Transverse colon (tissue), 4 donors: ENCODE data around the gene WDR74.
"Not testable (repeated sequence)": the region's sequence is repeated elsewhere in the genome, so short reads cannot be mapped to it uniquely, and the experiment has no call there.

ENCODE experiments used
- CTCF ChIP-seq, 5 experiments: fragments of 200-600 bp in 3 of 5; fragments of 450-650 bp in 2 of 5; sonication (generic) in 3 of 5; IDR thresholded peaks; 1 replicate in 2 of 5; 2 replicates in 3 of 5; pipeline ENCODE4 v1.5.1; 2016 to 2017; ENCODE audit warnings: antibody characterized with exemption in 5 of 5, inconsistent platforms in 3 of 5, mild to moderate bottlenecking in 2 of 5, moderate library complexity in 1 of 5
- POLR2A ChIP-seq: fragments of 450-650 bp; IDR thresholded peaks from one replicate; pipeline ENCODE4 v1.6.1; 2016; ENCODE audit warnings: antibody characterized with exemption, mild to moderate bottlenecking, moderate library complexity
- POLR2AphosphoS5 ChIP-seq, 3 donors: sonication (generic); formaldehyde crosslinking; IDR thresholded peaks; one replicate each; pipeline ENCODE4 v1.6.1; 2016; ENCODE audit warnings: antibody characterized with exemption in 3 of 3

DNA sequence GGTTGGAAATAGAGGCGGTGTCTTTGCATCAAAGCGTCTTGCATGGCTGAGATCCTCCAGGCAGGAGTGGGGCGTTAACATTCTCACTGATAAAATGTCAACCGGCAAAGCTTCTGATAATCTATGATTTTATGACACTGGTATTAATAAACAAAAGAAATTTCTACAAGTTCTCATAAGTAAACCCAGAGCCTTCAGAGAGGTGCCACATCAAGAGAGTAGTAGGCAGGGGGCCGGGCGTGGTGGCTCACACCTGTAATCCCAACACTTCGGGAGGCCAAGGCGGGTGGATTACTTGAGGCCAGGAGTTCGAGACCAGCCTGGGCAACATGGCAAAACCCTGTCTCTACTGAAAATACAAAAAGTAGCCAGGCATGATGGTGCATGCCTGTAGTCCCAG is 3.5 kb upstream of the WDR74 start:
- not testable (repeated sequence) for TF ChIP-seq POLR2A; CTCF (IDR thresholded peaks at IDR 0.05); POLR2AphosphoS5 (IDR thresholded peaks at IDR 0.05)
